SK-N-MC (cell line): Measurements from ENCODE around the gene ADAMTS6.

Source experiments
- EZH2 ChIP-seq: fragments of 200-600 bp; sonication (generic); IDR thresholded peaks from one replicate; pipeline ENCODE4 v1.6.1; 2017; ENCODE audit warnings: antibody characterized with exemption
- POLR2AphosphoS5 ChIP-seq: IDR thresholded peaks from 2 replicates; pipeline ENCODE4 v1.6.1; 2012; ENCODE audit warnings: mild to moderate bottlenecking, low read depth, low read length, borderline replicate concordance

GRCh38 chr5:65426656-65427055, 55.1 kb downstream of the ADAMTS6 start:
- no peak for TF ChIP-seq EZH2
- no peak for TF ChIP-seq POLR2AphosphoS5
